ENCODE data around the gene KIAA0232. TPM values are rescaled to one million over a fixed set of nuclear protein-coding genes. Genes with fewer than 3 reads are reported as not detected.
A peak's percentile ranks its signal among the peaks of the same experiment; 100 is the strongest.
"Not testable (repeated sequence)": the region's sequence is repeated elsewhere in the genome, so short reads cannot be mapped to it uniquely, and the experiment has no call there.

The KIAA0232 gene
- total RNA-seq, 1 donor from 2014 or later = 35.0 TPM

GRCh38 chr4:6773616-6774540 lies 8.6 kb upstream of the KIAA0232 start:
- no peak for DNase-seq (ENCODE audit: low spot score)

- no peak for DNase-seq (ENCODE audit: low spot score)
Measured at GRCh38 chr4:6775746-6776145, 6.8 kb upstream of the KIAA0232 start.

DNA sequence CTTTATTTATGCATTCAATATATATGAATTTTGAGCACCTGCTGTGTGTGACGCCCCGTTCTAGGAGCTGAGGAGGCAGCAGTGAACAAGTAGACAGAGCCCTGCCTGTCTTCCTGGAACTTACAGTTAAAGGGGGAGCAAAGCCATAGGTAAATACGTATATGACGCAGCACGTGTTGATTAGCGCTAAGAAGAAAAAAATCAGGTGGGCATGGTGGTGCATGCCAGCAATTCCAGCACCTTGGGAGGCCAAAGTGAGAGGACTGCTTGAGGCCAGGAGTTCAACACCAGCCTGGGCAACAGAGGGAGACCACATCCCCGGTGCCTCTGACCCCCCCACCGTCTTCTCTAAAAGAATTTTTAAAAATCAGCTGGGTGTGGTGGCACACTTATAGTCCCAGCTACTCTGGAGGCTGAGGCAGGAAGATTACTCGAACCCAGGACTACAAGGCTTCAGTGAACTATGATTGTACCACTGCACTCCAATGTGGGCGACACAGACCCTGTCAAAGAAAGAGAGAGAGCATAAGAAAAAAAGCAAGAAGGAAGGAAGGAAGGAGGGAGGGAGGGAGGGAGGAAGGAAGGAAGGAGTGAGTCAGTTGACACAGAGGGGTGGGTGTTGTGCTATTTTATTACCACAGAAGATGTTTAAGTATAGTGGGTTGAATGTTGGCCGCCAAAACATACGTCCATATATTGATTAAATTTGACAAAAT lies 5.4 kb upstream of the KIAA0232 start:
- no peak for DNase-seq (ENCODE audit: low spot score)

DNA sequence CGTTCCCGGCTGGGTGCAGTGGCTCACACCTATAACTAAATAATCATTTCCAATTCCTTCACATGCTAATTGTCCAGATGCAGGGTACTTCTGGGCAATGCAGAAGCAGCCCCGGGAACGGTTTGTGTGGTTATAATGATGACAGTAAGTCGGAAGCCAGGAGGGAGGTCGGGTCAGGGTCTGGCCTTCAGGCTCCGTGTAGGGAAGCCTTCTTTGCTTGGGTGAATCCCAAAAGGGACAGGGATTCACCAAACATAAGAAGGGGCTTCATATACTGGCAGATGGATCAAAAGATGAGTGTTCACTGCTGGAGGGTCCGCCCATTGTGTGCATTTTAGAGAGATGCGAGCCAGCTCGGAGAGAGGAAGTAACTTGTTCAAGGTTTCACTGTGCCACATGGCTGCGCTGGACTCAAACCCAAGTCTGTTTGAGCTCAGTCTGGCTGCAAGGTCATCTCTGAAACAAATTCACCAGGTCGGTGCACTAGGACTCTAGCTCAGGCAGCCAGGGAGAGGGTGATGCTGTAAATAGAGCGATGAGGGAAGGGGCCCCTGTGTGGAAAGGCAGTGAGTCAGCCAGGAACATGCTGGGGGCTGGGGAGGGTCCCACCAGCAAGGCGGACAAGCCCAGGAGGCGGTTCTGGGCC lies 4.8 kb upstream of the KIAA0232 start:
- DNase-seq (ENCODE audit: low spot score) = no peak

DNA sequence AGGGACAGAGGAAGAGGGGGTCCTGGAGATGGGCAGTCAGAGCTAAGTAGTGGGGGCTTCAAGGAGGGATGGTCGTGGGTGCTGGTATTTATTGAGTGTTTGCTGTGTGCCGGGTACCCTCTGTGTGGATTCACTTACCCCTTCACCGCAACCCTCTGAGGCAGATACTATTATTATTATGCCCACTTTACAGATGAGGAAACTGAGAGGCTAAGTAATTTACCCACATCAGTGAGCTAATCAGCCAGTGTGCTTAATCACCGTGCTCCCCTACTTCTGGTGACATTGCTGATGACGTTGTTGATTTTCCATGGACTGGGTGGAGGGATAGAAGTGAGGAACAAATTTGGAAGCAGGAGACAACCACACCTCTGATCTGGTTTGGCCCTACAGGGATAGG lies 4.1 kb upstream of the KIAA0232 start:
- no peak for DNase-seq (ENCODE audit: low spot score)

DNA sequence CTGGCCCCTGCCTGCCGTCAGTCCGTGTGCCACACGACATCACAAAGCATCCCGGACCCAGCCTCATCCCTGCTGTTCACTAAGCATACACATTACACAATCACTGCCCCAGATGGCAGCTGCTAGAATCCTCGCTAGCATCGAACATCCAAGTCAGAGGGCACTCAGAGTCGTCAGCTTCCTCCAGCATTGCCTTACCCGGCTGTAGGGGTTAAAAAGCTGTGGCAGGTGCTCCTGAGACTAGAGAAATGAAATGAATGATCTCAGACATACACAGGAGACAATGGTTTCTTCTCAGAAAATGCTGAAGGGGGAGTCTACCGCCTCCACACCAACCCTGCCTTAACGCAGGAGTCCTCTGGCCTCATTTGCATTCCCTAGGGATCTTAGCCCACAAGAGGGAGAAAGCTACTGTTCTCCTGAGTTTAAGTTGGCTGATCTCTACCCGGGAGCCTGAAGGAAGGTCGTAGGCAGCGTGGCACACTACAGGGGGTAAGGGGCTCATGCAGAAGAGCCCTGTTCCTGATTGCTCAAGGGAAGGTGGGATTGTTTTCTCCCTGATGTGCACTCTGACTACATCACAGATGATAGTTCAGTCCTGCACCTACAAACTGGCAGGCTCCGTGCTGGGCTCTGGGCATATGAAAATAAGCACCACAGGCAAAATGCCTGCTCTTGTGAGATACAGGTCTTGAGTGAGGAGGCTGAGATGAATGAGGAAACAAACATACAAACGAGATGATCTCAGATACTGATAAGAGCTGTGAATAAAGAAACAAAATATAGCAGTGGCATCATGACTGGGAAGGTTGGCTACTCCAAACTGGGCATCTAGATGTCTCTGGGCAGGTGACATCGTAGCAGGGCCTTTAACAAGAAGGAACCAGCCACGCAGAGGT lies 2.6 kb upstream of the KIAA0232 start:
- no peak for DNase-seq (ENCODE audit: low spot score)

DNA sequence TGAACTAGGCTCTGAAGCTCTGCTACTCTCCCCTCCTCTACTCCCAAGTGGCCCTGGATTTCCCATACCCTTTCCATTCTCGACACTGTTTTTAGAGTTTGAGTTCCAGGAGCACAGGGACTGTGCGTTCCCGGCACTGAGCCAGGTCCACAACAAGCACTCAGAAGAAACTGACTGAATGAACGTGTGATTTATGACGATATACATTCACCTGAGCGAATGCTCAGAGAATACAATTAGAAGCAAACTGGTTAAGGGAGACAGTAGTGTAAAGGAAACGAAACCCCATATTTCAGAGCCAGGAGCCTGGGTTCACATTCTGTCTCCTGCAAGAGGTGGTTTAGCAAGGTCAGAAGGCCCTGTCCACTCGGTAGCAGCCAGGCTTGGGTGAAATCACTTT lies 1.4 kb upstream of the KIAA0232 start:
- no peak for DNase-seq (ENCODE audit: low spot score)

DNA sequence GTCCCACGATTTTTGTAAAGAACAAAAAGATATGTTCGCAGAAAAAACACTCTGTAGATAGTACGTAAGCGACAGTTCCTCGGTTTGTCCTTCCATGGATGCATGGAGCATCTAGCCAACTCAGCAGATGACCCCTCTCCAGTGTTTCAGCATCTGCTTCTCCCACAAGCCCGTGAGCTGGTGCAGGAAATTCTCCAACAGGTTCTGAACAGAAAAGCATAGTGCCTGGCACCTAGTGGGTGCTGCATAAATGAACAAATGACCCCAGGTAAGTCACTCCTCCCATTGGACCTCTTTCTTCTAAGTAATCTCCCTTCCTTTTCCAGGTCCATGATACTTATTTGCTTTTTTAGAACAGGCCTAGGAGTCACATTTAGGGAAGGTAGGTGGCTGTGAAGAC lies 966 bp upstream of the KIAA0232 start:
- no peak for DNase-seq (ENCODE audit: low spot score)

DNA sequence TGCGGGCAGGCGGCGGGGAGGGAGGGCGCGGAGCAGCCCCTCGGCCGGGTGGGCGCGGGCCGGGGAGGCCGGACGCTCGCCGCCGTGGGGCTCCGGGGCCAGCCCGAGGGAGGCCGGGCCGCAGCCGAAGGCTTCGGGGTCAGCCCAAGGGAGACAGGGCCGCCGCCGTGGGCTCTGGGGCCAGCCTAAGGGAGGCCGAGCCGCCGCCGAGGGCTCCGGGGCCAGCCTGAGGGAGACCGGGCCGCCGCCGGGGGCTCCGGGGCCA lies 251 bp downstream of the KIAA0232 start:
- no peak for DNase-seq (ENCODE audit: low spot score)

DNA sequence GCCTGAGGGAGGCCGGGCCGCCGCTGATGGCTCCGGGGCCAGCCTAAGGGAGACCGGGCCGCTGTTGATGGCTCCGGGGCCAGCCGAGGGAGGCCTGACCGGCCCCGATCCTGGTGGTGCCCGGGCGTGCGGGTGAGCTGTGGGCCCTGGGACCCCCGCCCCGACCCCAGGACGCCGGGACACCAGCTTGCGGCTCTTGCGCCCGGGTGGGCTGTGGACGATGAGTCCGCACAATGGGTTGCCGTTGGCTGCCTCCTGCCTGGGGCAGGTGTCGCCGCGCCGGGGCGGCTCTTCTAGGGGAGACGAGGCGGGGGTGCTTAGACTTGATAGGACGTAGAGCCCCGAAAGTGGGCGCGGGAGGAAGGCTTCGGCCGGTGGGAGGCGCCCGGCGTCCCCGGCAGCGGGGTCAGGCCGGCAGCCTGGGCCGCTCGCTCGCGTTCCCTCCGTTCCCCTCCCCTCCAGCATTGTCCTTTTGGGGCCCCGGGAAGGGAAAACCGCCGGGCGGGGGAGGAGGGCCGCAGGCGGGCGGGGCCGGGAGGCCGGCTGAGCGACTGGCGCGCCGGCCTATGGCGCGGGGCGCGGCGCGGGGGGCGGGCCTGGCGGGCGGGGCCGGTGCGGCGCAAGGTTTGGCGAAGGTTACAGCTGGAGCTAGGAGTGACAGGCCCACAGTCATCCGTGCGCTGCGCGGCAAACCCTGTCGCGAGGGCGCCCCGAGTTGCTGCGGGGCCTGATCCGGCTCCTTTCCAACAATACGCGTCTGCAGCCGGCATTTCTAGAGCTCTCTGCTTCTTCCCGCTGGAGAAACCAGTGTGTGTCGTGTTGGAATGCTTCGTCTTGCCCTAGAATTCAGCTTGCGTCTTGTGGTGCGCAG lies 819 bp downstream of the KIAA0232 start:
- DNase-seq (ENCODE audit: low spot score) = peak; percentile 91

- no peak for DNase-seq (ENCODE audit: low spot score)
Measured at GRCh38 chr4:6785572-6785925, 3.0 kb downstream of the KIAA0232 start.

- DNase-seq (ENCODE audit: low spot score) = no peak
Measured at GRCh38 chr4:6788123-6788522, 5.6 kb downstream of the KIAA0232 start.

DNA sequence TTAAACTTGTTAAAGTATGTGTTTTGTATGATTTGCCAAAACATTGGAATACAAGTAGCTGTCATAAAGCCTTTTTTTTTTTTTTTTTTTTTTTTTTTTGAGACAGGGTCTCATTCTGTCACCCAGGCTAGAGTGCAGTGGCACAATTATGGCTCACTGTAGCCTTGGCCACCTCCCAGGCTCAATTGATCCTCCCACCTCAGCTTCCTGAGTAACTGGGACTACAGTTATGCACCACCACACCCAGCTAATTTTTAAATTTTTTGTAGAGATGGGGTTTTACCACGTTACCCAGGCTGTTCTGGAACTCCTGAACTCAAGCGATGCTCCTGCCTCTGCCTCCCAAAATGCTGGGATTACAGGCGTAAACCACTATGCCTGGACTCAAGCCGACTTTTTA lies 8.7 kb downstream of the KIAA0232 start:
- not testable (repeated sequence) for DNase-seq (ENCODE audit: low spot score)

- not testable (repeated sequence) for DNase-seq (ENCODE audit: low spot score)
Measured at GRCh38 chr4:6791796-6792195, 9.3 kb downstream of the KIAA0232 start.

DNA sequence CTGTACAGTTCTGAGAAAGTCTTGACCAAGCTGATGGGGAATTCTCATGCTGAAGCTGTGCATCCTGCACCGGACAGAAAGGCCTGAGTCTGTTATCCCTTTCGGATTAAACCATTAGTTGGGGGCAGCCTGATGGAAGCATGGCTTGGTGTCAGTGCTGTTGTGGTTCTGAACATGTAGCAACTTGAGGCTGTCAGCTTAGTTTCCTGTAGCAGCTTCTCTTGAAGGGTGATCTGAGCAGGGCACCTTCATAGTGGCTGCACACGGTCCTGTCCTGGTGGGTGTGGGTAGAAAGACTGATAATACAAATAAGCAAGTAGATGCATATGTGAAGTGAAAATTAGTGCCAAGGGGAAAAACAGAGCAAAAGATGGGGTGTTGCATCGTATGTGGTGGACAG lies 11.7 kb downstream of the KIAA0232 start:
- DNase-seq (ENCODE audit: low spot score) = no peak

- no peak for DNase-seq (ENCODE audit: low spot score)
Measured at GRCh38 chr4:6795821-6796220, 13.3 kb downstream of the KIAA0232 start.

DNA sequence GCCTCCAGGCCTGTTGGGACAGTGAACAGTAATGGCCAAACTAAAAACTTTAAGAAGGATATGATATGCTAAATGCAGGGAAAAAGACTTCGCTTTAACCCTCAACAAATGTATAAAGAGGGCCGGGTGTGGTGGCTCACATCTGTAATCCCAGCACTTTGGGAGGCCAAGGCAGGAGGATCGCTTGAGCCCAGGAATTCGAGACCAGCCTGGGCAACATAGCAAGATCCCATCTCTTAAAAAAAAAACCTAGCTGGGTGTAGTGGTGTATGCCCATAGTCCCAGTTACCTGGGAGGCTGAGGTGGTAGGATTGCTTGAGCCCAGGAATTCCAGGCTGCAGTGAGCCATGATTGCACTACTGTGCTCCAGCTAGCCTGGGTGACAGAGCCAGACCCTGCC lies 14.8 kb downstream of the KIAA0232 start:
- not testable (repeated sequence) for DNase-seq (ENCODE audit: low spot score)

- no peak for DNase-seq (ENCODE audit: low spot score)
Measured at GRCh38 chr4:6799091-6799490, 16.6 kb downstream of the KIAA0232 start.

- no peak for DNase-seq (ENCODE audit: low spot score)
Measured at GRCh38 chr4:6802025-6802424, 19.5 kb downstream of the KIAA0232 start.

DNA sequence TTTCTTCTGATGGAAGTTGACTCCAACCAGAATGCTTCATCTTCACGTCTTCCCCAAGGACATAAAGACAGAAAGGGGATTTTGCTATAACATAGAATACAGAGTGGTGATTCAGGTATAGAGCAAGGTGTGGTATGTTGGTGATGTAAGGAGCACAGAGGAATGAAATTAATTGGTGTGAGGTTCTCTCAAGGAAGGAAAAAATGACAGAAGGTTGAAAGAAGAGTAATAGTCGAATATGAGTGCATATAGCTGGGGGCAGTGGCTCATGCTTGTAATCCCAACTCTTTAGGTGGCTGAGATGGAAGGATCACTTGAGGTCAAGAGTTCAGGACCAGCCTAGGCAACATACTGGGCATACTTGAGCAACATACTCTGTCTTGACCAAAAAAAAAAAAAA lies 20.1 kb downstream of the KIAA0232 start:
- no peak for DNase-seq (ENCODE audit: low spot score)

DNA sequence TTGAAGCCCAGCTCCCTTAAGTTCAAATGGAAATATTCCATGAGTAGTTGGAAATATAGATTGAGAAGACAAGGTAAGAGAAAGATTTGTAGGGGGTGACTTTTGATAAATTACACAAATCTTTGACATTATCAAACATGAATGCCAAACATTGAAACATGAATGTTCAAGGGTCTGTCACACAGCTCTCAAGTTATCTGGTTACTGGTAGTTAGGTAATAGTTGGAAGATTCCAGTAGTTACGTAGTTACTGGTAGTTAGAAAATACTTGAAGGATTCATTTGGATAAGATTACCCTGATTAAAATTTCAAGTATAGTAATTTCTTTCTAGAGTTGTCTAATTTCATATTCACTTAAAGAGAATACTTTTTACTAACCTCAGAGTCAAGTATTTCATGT lies 20.7 kb downstream of the KIAA0232 start:
- no peak for DNase-seq (ENCODE audit: low spot score)
